AG04449 (cell line): ENCODE data around the gene HSPB8.

ENCODE experiments used
- CTCF ChIA-PET: fragments of 350-600 bp; formaldehyde crosslinking; extraction: SDS; loops from one replicate; lab custom pipeline; 2021; ENCODE audit warnings: antibody characterized with exemption; lab: Yijun Ruan, JAX
- POLR2A ChIA-PET: fragments of 400-600, 350-600 bp; formaldehyde crosslinking; extraction: SDS; loops from one replicate; lab custom pipeline; 2020; ENCODE audit warnings: antibody characterized with exemption, inconsistent platforms; lab: Yijun Ruan, JAX
- DNase-seq: peaks from one replicate; pipeline ENCODE4 v3.0.0-alpha.2; 2010; ENCODE audit warnings: low read depth, low spot score
- H3K4me3 ChIP-seq: 2 replicates; pipeline ENCODE4 v1.5.1; 2011; ENCODE audit warnings: low read depth, mild to moderate bottlenecking, control low read depth, low read length
- CTCF ChIP-seq: IDR thresholded peaks from one replicate; pipeline ENCODE4 v1.5.1; 2011; ENCODE audit warnings: mild to moderate bottlenecking, moderate library complexity, low read length, control low read depth, inconsistent platforms; ENCODE audit not compliant: insufficient read depth; ENCODE audit errors: missing control alignments

The HSPB8 gene

DNA sequence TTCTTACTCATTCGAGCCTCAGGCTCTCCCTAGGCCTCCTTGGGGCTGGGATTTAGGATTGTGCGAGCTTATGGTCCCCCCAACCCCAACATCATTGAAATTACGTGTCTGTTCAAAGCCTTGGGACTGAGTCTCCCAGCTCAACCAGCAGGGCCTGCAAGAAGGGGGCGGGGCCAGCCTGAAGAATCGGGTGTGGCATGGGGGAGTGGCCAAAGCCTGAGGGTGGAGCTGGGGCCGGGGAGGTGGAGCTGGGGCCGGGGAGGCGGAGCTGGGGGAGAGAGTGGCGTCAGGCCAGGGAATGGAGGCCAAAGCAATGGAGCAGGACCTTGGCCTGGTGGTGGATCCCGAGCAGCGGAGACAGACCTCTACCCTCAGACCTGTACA lies 24.3 kb upstream of the HSPB8 start:
- no peak overlapping the region for H3K4me3 ChIP-seq
- ChIA-PET CTCF (no interaction called here), POLR2A (no interaction called here)
- TF ChIP-seq CTCF: no peak
- DNase-seq: no peak

DNA sequence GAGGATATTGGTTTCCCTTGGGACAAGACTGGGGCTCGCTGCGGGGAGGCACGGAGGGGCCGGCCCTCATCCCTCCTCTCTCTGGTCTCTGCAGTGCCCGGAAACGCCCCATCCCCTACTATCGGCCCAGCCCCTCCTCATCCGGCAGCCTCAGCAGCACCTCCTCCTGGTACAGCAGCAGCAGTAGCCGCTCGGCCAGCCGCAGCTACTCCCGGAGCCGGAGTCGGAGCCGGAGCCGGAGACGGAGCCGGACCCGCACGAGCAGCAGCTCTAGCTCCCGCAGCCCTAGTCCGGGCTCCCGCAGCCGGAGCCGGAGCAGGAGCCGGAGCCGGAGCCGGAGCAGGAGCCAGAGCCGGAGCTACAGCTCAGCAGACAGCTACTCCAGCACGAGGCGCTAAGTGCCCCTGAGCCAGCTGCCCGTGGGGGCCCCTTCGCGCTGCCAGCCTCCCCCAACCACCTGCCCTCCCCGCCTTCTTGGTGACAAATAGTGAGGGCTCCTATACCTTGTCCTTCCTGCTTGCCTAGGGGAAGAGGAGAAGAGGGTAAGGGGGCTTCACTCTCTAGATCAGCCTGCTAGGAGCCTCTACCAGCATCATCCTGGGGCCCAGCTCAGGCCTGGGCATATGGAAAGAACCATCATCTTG lies 22.2 kb upstream of the HSPB8 start:
- H3K4me3 ChIP-seq: no peak overlapping the region
- CTCF ChIA-PET: no interaction called here
- POLR2A ChIA-PET: no interaction called here
- no peak for DNase-seq
- TF ChIP-seq CTCF: no peak

GRCh38 chr12:119157528-119157927 lies 21.2 kb upstream of the HSPB8 start:
- POLR2A ChIA-PET: no interaction called here
- no peak for DNase-seq
- no peak overlapping the region for H3K4me3 ChIP-seq
- CTCF ChIA-PET: no interaction called here
- no peak for TF ChIP-seq CTCF

GRCh38 chr12:119157978-119158377 lies 20.8 kb upstream of the HSPB8 start:
- H3K4me3 ChIP-seq: no peak overlapping the region
- POLR2A ChIA-PET: no interaction called here
- TF ChIP-seq CTCF: no peak
- no peak for DNase-seq
- CTCF ChIA-PET: no interaction called here

DNA sequence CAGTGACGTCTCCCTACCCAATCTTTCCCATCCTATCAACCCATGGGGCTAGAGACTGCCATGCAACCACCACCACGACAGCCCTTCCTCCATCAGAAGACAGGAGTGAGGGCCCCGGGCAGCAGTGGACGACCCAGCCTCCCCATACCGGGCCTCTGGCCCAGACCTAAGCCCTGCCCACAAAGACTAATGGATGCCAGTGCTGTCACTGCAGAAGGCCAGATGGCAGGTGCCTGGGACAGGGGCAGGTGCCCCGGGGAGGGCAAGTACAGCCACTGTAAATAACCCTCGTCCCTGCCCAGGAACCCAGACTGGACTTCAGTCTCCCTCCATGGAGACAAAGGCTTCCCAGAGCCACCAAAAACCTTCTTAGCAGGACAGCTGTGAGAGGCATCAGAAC lies 20.3 kb upstream of the HSPB8 start:
- CTCF ChIA-PET: no interaction called here
- TF ChIP-seq CTCF: no peak
- no peak for DNase-seq
- no peak overlapping the region for H3K4me3 ChIP-seq
- POLR2A ChIA-PET: no interaction called here

- DNase-seq: no peak
- ChIA-PET POLR2A (no interaction called here), CTCF (no interaction called here)
- TF ChIP-seq CTCF: no peak
- H3K4me3 ChIP-seq: no peak overlapping the region
Measured at GRCh38 chr12:119159844-119160243, 18.9 kb upstream of the HSPB8 start.
